IMR-90 (cell line): ENCODE data around the gene CDC42EP4. TPM values are rescaled to one million over a fixed set of nuclear protein-coding genes. Genes with fewer than 3 reads are reported as not detected.

Source experiments
- ATAC-seq: fragments of 200-7000 bp; cut with Tn5 transposase; 2 replicates; pipeline ENCODE4 v1.9.1; 2020; ENCODE audit warnings: low read depth, mild to moderate bottlenecking, moderate library complexity
- BruUV-seq: library from RNA; stranded (reverse); fragments of 400-500 nt; replicated peaks from 2 replicates; lab custom pipeline; 2021; lab: Mats Ljungman, UMichigan
- CTCF ChIA-PET: fragments of 300-600 bp; formaldehyde crosslinking; extraction: SDS; loops from one replicate; lab custom pipeline; 2021; ENCODE audit warnings: antibody characterized with exemption; lab: Yijun Ruan, JAX
- POLR2A ChIA-PET: fragments of 300-600 bp; sonication (Branson Sonifier 250); formaldehyde crosslinking; loops from one replicate; lab custom pipeline; 2022; ENCODE audit warnings: antibody characterized with exemption; ENCODE audit not compliant: unreplicated experiment; lab: Charles Lee
- DNase-seq: peaks from one replicate; pipeline ENCODE4 v3.0.0; 2013
- H2AFZ ChIP-seq: replicated peaks from 2 replicates; pipeline ENCODE3; 2013; ENCODE audit warnings: low read length, mild to moderate bottlenecking; ENCODE audit not compliant: poor library complexity
- H2AK5ac ChIP-seq: 2 replicates; pipeline ENCODE4 v1.6.1; 2013; ENCODE audit warnings: low read depth, low read length, inconsistent platforms
- H2AK9ac ChIP-seq: replicated peaks from 2 replicates; pipeline ENCODE3; 2013; ENCODE audit warnings: mild to moderate bottlenecking, low read depth, low read length, moderate library complexity; ENCODE audit not compliant: poor library complexity
- H2BK120ac ChIP-seq: 2 replicates; pipeline ENCODE4 v1.6.1; 2013; ENCODE audit warnings: low read depth, low read length, inconsistent platforms
- H2BK15ac ChIP-seq: 3 replicates; pipeline ENCODE4 v1.6.1; 2013; ENCODE audit warnings: low read depth, low read length, inconsistent platforms
- H2BK20ac ChIP-seq: 2 replicates; pipeline ENCODE4 v1.6.1; 2013; ENCODE audit warnings: low read depth, mild to moderate bottlenecking, inconsistent platforms, low read length, moderate library complexity
- H2BK5ac ChIP-seq: 2 replicates; pipeline ENCODE4 v1.6.1; 2013; ENCODE audit warnings: mild to moderate bottlenecking, low read depth, low read length, inconsistent platforms; ENCODE audit not compliant: poor library complexity, severe bottlenecking
- H3K14ac ChIP-seq: replicated peaks from 2 replicates; pipeline ENCODE4 v1.6.1; 2013; ENCODE audit warnings: low read depth, low read length, inconsistent platforms
- H3K18ac ChIP-seq: 2 replicates; pipeline ENCODE4 v1.6.1; 2013; ENCODE audit warnings: low read depth, low read length, control low read depth
- H3K23ac ChIP-seq: 2 replicates; pipeline ENCODE4 v1.6.1; 2013; ENCODE audit warnings: low read depth, low read length, inconsistent platforms
- H3K27ac ChIP-seq: 2 replicates; pipeline ENCODE4 v1.5.1; 2013; ENCODE audit warnings: mild to moderate bottlenecking, control low read depth, low read length; ENCODE audit not compliant: insufficient read depth
- H3K27me3 ChIP-seq: 2 replicates; pipeline ENCODE4 v1.6.1; 2013; ENCODE audit warnings: low read length; ENCODE audit not compliant: control insufficient read depth, insufficient read depth
- H3K36me3 ChIP-seq: 2 replicates; pipeline ENCODE4 v1.6.1; 2013; ENCODE audit warnings: low read length, mixed read lengths; ENCODE audit not compliant: control insufficient read depth, insufficient read depth
- H3K4ac ChIP-seq: 2 replicates; pipeline ENCODE4 v1.6.1; 2013; ENCODE audit warnings: low read depth, low read length, inconsistent platforms
- H3K4me1 ChIP-seq: 2 replicates; pipeline ENCODE4 v1.6.1; 2013; ENCODE audit warnings: low read length, mixed read lengths; ENCODE audit not compliant: control insufficient read depth, insufficient read depth
- H3K4me2 ChIP-seq: 2 replicates; pipeline ENCODE4 v1.6.1; 2013; ENCODE audit warnings: low read depth, mild to moderate bottlenecking, control low read depth, low read length, moderate library complexity
- H3K4me3 ChIP-seq: 2 replicates; pipeline ENCODE4 v1.5.1; 2013; ENCODE audit warnings: low read depth, mild to moderate bottlenecking, control low read depth, low read length, moderate library complexity; ENCODE audit not compliant: insufficient read depth
- H3K56ac ChIP-seq: 2 replicates; pipeline ENCODE4 v1.6.1; 2013; ENCODE audit warnings: low read length, inconsistent platforms; ENCODE audit not compliant: insufficient read depth; ENCODE audit errors: extremely low read depth
- H3K79me1 ChIP-seq, 2 experiments: 2 replicates each; pipeline ENCODE4 v1.6.1; 2013; ENCODE audit warnings: low read length in 2 of 2, inconsistent platforms in 1 of 2, low read depth in 1 of 2
- H3K9ac ChIP-seq: 2 replicates; pipeline ENCODE4 v1.6.1; 2013; ENCODE audit warnings: low read depth, low read length, control low read depth
- H3K9me1 ChIP-seq: 2 replicates; pipeline ENCODE4 v1.6.1; 2013; ENCODE audit warnings: low read length, inconsistent platforms; ENCODE audit not compliant: insufficient read depth
- H3K9me3 ChIP-seq: 2 replicates; pipeline ENCODE4 v1.6.1; 2013; ENCODE audit warnings: low read length; ENCODE audit not compliant: control insufficient read depth, insufficient read depth
- H4K20me1 ChIP-seq: 2 replicates; pipeline ENCODE4 v1.6.1; 2013; ENCODE audit warnings: low read length, inconsistent platforms; ENCODE audit not compliant: insufficient read depth
- H4K5ac ChIP-seq: 2 replicates; pipeline ENCODE4 v1.6.1; 2013; ENCODE audit warnings: mild to moderate bottlenecking, low read depth, low read length, control low read depth
- H4K8ac ChIP-seq, 2 experiments: 2 replicates each; pipeline ENCODE4 v1.6.1; 2013; ENCODE audit warnings: low read depth in 2 of 2, low read length in 2 of 2, control low read depth in 1 of 2, inconsistent platforms in 1 of 2
- H4K91ac ChIP-seq: 2 replicates; pipeline ENCODE4 v1.6.1; 2013; ENCODE audit warnings: low read depth, low read length, inconsistent platforms; ENCODE audit not compliant: insufficient read depth
- CHD1 ChIP-seq: IDR thresholded peaks from 2 replicates; pipeline ENCODE4 v1.6.1; 2012; ENCODE audit warnings: low read depth, low read length, improper control_type of control experiment
- MAFK ChIP-seq: IDR thresholded peaks from 2 replicates; pipeline ENCODE4 v1.6.1; 2012; ENCODE audit warnings: low read depth, low read length, improper control_type of control experiment
- NFE2L2 ChIP-seq: fragments of 150-350 bp; IDR thresholded peaks from 2 replicates; pipeline ENCODE4 v1.6.1; 2016; ENCODE audit warnings: low read depth, mild to moderate bottlenecking, low read length
- RAD21 ChIP-seq: IDR thresholded peaks from 2 replicates; pipeline ENCODE4 v1.6.1; 2012; ENCODE audit warnings: low read length, improper control_type of control experiment
- RCOR1 ChIP-seq: IDR thresholded peaks from 2 replicates; pipeline ENCODE4 v1.6.1; 2012; ENCODE audit warnings: mild to moderate bottlenecking, low read length, improper control_type of control experiment; ENCODE audit not compliant: insufficient replicate concordance
- RFX5 ChIP-seq: IDR thresholded peaks from 2 replicates; pipeline ENCODE4 v1.8.0; 2012; ENCODE audit warnings: low read depth, mild to moderate bottlenecking, low read length, moderate library complexity
- WGBS, 2 experiments: methylation state at CpG; one replicate each; pipeline versions ENCODE4 v1.1.5 to v1.1.7; 2013; ENCODE audit warnings: missing lambda C conversion rate in 2 of 2; ENCODE audit not compliant: insufficient read length in 1 of 2; ENCODE audit errors: extremely low coverage in 2 of 2; 5-methylcytosine and 5-hydroxymethylcytosine counted together
- dilution Hi-C: fragments of 300-500 bp; cut with HindIII; formaldehyde crosslinking; loops from one replicate; pipeline ENCODE4 v1.14.3; 2018; ENCODE audit warnings: low sequenced_read_pairs; ENCODE audit not compliant: unreplicated experiment
- in situ Hi-C: fragments of 300-500 bp; cut with MboI; formaldehyde crosslinking; loops from 3 replicates; pipeline ENCODE4 v1.14.3; 2019; ENCODE audit warnings: low sequenced_read_pairs, inconsistent platforms, mixed read lengths
- intact Hi-C: fragments of 100-400 bp; cut with micrococcal nuclease; formaldehyde crosslinking; loops from 2 replicates; pipeline ENCODE4 v1.10.0; 2022
- polyA plus RNA-seq, 3 experiments: library from polyadenylated mRNA; depleted of rRNA; stranded (reverse); fragments of >200 nt; gene quantifications; 2 replicates each; pipeline ENCODE4 v1.2.3, GENCODE V29; 2012; ENCODE audit warnings: low replicate concordance in 1 of 3
- total RNA-seq: library from RNA; depleted of rRNA; stranded (reverse); fragments of >200 nt; gene quantifications from 2 replicates; pipeline ENCODE4 v1.2.3, GENCODE V29; 2012
- TF ChIP-seq, protein P1 (sequence below): fragments of 150-350 bp; IDR thresholded peaks from 2 replicates; pipeline ENCODE4 v1.6.1; 2016; ENCODE audit warnings: low read depth, mild to moderate bottlenecking, low read length, moderate library complexity, borderline replicate concordance

The CDC42EP4 gene
- total and polyA plus RNA-seq, 2 of the 4 experiments (the other 2 are of a cell fraction), result 14.3 to 25.8 TPM

DNA sequence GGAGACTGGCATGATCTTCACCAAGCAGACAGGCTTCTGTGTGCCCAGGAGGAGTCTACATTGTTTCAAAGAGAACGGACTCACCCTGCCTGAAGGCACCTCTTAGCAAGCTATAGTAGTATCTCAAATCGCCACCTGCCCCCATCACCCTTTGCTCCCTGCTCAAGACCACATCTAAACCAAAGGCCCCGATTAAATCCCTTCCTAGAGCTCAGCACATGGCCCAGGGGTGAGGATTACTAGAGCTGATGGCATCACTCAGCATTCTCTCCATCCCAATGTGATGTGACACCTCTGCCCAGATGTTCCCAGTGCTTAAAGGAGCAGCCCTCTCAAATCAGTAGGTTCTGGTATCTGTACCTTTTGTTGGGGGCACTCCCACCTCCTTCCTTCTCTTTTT is 8.0 kb upstream of the CDC42EP4 start:
- no peak overlapping the region for H3K4me2 ChIP-seq
- H4K5ac ChIP-seq, result no peak overlapping the region
- no peak overlapping the region for H3K56ac ChIP-seq
- no CpG with 5 or more reads among the region's 3 CpGs for WGBS, 2 experiments
- no peaks in the 10 kb centered on the region for H3K9me3 ChIP-seq
- H3K36me3 ChIP-seq, result no peaks in the 10 kb centered on the region
- H3K27ac ChIP-seq, result no peak overlapping the region
- H2BK120ac ChIP-seq, result no peak overlapping the region
- TF ChIP-seq RCOR1, result no peak
- TF ChIP-seq MAFK, result no peak
- TF ChIP-seq NFE2L2, result no peak
- no peak for TF ChIP-seq RAD21
- no peak for TF ChIP-seq RFX5
- TF ChIP-seq CHD1, result no peak
- TF ChIP-seq, protein P1, sequence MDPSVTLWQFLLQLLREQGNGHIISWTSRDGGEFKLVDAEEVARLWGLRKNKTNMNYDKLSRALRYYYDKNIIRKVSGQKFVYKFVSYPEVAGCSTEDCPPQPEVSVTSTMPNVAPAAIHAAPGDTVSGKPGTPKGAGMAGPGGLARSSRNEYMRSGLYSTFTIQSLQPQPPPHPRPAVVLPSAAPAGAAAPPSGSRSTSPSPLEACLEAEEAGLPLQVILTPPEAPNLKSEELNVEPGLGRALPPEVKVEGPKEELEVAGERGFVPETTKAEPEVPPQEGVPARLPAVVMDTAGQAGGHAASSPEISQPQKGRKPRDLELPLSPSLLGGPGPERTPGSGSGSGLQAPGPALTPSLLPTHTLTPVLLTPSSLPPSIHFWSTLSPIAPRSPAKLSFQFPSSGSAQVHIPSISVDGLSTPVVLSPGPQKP, result no peak
- no peaks in the 10 kb centered on the region for H3K27me3 ChIP-seq
- no peaks in the 10 kb centered on the region for H4K20me1 ChIP-seq
- H2AFZ ChIP-seq, result no peak overlapping the region
- no peak overlapping the region for H2BK5ac ChIP-seq
- H3K14ac ChIP-seq, result no peak overlapping the region
- DNase-seq, result no peak
- H3K9me1 ChIP-seq, result peaks cover 9% of the 10 kb centered on the region
- BruUV-seq, result no TSS peak
- ATAC-seq, result no peak
- H3K4ac ChIP-seq, result no peak overlapping the region
- no peak overlapping the region for H2AK5ac ChIP-seq
- in situ Hi-C loops, result no loop called here
- no peak overlapping the region for H4K91ac ChIP-seq
- H3K18ac ChIP-seq, result no peak overlapping the region
- intact Hi-C loops, result no loop called here
- dilution Hi-C loops, result no loop called here
- H2BK20ac ChIP-seq, result no peak overlapping the region
- no peak overlapping the region for H3K9ac ChIP-seq
- CTCF ChIA-PET, result interaction anchor here (0.9 kb wide), 1 partner anchor 22 kb away, joined by 3 read pairs; no protein-coding TSS in a partner anchor
- H4K8ac ChIP-seq, result no peak overlapping the region
- H3K4me3 ChIP-seq, result no peak overlapping the region
- POLR2A ChIA-PET, result no interaction called here
- H3K79me1 ChIP-seq, result no peaks in the 10 kb centered on the region
- H2AK9ac ChIP-seq, result no peak overlapping the region
- no peak overlapping the region for H3K23ac ChIP-seq
- no peak overlapping the region for H2BK15ac ChIP-seq
- H3K4me1 ChIP-seq, result peaks cover 20% of the 10 kb centered on the region
